ENCODE results near the gene EGFLAM.

DNA sequence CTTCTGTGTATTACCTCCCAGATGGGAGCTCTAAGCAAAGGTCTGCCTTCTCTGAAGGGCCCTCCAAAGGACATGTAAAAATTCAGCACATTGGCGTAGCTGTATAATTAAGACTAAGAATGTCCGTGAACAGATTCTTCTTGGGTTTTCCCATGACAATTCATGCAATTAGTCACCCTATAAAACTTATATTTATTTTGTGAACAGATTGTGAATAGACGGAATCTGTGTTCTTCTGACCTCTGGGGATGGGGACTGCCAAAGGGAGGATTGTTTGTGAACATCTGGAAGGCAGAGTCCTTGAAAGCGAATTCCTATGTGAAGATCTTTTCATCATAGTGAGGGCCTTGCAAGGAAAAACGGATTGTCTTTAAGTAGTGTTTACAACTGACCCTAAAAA, 111.3 kb downstream of the EGFLAM start:
- TF ChIP-seq POLR2A (IDR thresholded peaks at IDR 0.05) (no peak), POLR2AphosphoS5 (IDR thresholded peaks at IDR 0.05) (no peak), EP300 (IDR thresholded peaks at IDR 0.05) (no peak)
- TF ChIP-seq, protein P1, sequence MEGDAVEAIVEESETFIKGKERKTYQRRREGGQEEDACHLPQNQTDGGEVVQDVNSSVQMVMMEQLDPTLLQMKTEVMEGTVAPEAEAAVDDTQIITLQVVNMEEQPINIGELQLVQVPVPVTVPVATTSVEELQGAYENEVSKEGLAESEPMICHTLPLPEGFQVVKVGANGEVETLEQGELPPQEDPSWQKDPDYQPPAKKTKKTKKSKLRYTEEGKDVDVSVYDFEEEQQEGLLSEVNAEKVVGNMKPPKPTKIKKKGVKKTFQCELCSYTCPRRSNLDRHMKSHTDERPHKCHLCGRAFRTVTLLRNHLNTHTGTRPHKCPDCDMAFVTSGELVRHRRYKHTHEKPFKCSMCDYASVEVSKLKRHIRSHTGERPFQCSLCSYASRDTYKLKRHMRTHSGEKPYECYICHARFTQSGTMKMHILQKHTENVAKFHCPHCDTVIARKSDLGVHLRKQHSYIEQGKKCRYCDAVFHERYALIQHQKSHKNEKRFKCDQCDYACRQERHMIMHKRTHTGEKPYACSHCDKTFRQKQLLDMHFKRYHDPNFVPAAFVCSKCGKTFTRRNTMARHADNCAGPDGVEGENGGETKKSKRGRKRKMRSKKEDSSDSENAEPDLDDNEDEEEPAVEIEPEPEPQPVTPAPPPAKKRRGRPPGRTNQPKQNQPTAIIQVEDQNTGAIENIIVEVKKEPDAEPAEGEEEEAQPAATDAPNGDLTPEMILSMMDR (IDR thresholded peaks at IDR 0.05): no peak
